GM19023 (cell line): ENCODE measurements around the gene HMCN1.

Experiments
- ATAC-seq: cut with Tn5 transposase; IDR thresholded peaks from one replicate; pipeline ENCODE4 v1.9.1; 2021; ENCODE audit warnings: mild to moderate bottlenecking, moderate library complexity; ENCODE audit not compliant: unreplicated experiment

HMCN1 gene

DNA sequence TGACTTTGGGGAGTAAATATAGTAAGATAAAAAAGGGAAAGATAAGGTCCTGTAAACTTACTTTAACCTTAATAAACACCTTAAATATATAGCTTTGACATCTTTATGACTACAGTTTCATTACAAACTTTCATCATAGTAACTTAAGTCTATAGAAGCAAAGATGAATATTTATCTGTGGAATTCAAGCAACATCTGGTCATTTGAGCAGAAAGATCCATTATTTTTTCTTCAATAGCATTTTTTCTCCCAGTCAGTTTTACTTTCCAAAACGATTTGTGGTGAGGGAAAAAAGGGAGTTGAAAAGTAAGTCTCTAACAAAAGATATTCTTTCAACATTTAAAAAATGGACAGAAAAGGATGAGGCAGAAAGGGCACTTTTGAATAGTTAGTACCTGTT, 69.0 kb downstream of the HMCN1 start:
- no peak for ATAC-seq

DNA sequence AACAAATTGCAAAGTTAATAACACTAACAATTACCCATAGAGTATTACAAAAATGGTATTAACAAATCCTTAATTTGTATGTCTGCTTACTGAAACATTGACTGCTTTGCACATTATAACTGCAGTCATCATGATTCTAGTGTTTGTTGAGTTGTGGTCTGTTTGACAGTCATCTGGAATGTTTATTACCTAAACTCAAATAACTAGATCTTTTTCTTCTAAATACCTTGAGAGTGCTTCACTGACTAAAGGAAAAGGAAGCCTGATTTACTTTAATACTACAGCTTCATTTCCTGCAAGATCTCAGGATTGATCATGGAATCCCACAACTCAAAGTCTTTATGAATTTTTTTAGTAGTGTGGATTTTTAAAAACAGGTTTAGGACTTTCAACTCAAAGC, 70.0 kb downstream of the HMCN1 start:
- ATAC-seq = no peak

DNA sequence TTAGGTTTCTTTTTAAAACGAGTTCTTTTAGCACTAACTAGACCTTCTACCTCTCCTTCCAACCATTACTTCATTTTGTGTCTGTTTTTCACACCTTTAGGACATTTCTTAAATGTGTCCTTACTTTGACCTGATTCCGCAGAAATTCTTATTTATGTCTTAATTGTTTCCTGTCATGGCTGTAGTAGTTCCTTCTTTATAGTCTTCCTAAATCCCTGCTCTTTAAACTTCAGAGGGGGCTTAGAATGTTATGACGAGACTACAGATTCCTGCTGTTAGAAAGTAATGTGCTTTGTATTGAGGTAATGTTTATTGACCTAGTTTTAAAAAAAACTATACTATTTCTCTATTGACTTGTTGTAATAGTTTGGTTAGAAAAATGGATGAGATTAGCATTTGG, 70.4 kb downstream of the HMCN1 start:
- no peak for ATAC-seq

DNA sequence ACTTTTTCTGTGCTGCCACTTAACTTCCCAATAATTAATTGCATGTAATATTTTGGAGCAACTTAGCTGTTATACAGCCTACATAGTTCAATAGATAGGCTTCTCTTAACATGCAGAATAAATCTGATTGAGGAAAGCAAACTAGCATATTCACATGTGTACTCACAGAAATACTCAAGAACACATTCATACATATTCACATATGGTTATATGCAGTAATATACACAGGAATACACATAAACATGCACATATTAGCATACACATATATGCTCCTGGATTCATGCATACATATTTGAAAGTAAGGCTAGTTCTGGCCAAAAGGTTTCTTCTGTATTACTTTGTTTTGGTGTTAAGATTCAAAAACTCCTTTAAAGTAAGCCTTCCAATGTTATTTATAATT, 73.1 kb downstream of the HMCN1 start:
- no peak for ATAC-seq

DNA sequence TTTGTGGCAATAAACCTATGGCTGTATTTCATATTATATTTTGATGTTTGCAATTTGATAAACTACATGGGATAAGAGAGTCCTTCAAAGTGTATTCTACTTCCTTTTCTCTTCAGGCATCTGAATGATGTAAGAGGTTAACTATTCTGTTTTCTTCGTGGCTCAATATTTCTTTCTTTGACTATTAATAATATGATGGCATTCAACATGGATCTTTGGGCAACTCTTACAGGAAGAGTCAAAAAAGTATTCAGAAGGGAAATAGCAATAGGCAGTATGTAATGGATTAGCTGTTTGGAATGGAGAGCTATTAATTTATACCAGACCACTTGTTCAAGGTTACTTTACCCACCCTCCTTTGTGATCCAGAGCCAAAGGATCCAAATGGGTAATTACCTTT, 74.4 kb downstream of the HMCN1 start:
- no peak for ATAC-seq

DNA sequence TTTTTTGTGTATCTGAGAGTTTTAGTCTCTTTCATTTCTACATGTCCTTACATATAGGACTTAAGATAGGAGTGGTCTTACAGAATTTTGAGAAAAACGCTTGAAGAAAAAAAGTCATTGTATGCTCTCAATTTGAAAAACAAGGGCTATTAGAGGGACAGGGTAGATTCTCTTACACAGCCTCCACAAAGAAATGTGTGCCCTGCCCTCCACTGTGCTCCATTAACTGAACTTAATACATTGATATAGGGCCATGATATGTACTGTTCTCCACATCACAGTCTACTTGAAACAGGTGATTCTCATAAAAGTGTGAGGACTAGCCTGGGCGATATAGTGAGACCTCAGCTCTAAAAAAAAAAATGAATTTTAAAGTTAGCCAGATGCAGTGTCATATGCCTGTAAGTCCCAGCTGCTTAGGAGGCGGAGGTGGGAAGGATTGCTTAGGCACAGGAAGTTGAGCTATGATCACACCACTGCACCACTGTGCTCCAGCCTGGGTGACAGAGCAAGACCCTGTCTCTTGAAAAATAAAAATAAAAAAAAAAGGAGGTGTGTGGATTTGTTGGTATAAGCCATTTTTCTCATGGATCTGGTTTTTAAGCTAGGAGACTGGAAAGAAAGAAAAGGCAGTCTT, 77.0 kb downstream of the HMCN1 start:
- no peak for ATAC-seq

DNA sequence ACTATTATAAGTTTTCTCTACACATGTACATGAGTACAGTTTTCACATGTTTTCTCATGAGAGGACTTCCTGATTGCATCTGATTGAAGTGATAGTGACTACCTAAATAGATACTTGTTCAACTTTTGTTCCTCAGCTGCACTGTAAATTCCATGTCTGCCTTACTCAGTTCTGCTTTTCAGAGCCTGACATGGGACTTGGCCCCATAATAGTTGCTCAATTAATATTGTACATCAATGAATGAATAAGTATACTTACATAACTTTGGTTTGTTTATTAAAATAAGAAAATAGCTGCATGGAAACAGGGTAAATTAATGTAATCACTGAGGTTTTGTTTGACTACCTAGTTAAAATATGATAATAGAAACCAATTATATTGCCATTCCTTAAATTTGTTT, 78.7 kb downstream of the HMCN1 start:
- no peak for ATAC-seq

DNA sequence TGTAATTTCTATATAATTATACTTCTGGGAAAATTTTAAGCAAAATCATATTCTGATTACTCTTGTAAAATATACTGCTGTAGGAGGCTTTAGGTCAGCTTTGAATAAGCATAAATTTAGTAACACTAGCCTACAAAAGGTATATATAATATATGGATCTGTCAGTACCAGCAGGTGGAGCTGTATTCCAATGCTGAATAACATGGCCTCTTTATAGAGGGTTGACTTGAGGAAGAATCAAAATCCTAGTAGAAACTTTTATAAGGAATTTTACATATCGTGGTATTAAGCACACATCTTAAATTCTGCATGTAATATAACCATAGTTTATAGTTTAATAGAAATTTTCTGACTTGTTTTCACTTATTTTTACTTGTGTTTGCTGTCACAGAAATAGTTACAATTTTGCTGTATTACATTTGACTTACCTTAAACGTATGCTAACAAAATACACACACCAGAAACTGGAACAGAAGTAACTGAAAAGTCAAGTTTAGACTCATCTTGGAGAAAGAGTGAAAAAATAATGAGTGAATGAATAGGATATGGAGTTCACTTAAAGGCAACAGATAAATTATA, 79.3 kb downstream of the HMCN1 start:
- ATAC-seq = no peak

DNA sequence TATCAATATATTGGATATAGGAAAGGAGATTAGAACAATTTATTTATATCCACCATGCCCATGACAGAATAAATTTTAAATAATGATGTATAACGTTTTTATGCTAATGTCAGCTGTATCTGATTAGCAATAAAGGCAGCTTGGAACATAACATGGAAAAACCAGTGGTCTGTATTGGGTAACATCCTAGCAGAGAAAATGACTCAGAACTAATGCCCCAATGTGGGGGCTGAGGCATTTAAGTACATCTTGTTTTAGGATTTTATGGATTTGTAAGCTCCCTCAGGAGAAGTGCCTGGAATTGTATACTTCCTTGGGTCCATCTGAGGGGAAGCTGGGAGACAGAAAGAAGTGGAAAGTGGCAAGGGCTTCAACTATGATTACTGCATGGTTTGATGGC, 82.3 kb downstream of the HMCN1 start:
- no peak for ATAC-seq

DNA sequence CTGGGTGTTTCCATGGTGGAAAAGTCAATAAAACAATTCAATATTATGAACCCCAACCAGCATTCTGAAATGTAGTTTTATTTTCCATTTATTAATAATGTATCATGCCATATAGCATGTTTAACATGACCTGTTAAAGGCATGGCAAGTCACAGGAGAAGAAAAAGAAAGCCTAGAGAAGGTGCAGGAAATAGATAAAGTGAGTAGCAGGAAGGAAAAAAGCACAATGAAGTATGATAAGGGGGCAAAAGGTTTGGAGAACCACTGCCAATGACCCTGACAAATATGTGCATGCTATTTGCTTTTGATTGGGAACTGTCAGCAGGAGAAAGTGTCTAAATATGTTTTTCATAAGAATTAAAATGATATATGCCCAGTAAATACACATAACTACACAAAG, 85.6 kb downstream of the HMCN1 start:
- ATAC-seq = no peak

DNA sequence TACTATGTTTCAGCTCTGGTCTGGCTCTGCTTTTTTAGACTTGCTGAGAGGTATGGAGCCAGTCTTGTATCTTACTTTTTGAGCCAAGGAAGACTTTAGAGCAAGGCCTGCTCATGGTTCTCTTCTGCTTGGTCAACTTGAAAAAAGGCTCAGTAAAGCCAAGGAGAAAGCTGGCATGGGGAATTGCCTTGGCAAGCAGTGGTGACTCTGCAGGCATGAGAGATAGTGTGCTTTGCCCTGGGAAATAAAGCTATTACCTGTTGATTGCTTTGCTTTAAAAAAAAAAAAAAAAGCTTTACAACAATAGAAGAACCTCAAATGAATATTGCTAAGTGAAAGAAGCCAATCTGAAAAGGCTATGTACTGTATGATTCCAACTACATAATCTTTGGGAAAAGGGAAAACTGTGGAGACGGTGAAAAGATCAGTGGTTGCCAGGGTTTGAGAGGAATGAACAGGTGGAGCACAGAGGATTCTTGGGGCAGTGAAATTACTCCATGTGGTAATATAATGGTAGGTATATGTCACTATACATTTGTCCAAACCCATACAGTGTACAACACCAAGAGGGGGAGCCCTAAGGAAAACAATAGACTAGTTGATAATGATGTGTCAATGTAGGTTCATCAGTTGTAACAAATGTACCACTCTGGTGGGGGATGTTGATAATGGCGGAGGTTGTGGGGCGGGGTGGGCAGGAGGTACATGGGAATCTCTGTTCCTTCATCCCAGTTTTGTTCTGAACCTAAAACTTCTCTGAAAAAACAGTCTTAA, 87.6 kb downstream of the HMCN1 start:
- ATAC-seq = no peak

DNA sequence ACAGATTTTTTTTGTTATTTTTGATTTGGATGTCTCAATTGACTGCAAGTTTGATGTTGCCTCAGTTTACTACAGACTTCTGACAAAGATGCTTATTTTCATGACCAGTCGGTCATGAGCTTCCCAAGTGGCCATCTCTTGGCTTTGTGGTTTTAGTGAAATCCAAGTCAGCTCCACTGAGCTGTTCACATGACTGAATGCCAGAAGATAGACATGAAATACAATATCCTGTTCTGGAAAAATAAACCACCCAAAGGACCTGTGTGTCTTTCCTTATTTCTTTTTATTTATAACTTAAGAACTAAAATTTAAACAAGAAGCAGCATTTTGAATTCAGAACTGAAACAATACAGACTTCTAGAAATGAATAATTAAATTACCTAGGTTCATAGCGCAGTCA, 89.3 kb downstream of the HMCN1 start:
- ATAC-seq = no peak

DNA sequence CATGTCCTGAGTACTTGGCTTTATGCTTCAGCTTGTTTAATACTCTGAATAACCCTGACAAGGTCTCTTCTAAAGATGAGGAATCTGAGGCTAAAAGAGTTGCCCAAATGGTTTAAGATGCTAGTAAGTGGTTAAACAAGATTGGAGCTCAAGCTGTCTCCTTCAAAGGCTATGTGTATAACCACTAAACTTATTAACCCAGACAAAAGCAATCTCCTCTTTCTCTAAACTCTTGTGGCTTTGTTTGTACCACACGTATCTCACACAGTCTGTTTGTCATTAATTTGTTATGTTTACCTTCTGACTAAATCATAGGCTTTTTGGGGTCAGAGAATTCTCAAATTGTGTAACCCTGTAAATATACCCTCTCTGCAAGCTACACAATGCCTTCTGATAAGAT, 89.9 kb downstream of the HMCN1 start:
- no peak for ATAC-seq

DNA sequence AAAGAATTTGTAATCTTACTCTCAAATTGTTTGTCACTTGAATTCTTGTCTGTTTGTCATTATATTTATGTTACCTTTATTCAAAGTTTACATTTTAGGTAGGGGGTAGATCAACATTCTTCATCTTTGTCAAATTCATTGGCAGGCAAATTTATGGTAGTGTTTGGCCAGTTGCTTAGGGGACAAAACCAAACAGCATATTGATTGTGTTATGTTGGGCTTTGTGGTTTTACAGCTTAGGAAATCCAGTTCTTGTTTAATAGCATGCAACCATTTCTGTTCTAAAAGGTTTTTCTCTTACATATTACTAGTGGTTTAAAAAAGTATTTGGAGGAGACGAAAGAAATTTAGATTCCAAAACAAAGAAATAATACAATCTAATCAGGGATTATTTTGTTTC, 91.4 kb downstream of the HMCN1 start:
- ATAC-seq = no peak

DNA sequence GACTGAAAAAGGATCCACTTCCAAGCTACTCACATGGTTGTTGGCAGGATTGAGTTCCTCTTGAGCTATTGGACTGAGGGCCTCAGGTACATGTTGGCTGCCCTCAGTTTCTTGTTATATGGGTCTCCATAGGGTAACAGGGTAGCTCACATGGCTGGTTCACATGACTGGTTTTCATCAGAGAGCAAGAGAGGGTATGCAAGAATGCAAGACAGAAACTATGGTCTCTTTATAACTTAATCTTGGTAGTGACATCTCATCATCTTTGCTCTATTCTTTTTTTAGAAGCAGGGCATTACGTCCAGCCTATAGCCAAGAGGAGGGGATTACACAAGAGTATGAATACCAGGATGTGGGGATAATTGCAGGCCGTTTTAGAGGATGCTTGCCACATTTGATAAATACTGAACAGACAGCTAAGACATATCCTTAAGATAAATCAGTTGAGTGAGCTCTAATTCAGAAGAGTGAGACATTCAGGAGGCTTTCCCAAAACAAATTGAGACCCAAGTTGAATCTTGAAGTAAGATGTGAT, 100.2 kb downstream of the HMCN1 start:
- no peak for ATAC-seq

DNA sequence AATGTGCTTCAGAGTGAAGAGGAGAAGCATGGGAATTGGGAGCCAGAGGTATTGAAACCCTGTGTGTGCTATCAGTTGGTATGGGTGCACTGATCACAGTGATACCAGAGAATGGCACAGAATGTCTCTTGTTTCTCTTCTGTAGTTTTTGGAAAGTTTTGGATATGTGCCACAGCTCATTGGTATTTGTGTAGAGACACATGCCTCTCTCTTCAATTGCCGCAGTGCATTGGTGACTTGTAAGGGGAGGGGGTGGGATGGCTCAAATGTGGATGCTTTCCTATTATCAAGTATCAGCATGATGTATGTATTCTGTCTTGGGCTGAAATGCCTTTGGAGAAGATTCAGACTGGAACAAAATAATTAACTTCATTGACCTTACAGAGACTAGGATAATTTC, 101.0 kb downstream of the HMCN1 start:
- ATAC-seq = no peak

DNA sequence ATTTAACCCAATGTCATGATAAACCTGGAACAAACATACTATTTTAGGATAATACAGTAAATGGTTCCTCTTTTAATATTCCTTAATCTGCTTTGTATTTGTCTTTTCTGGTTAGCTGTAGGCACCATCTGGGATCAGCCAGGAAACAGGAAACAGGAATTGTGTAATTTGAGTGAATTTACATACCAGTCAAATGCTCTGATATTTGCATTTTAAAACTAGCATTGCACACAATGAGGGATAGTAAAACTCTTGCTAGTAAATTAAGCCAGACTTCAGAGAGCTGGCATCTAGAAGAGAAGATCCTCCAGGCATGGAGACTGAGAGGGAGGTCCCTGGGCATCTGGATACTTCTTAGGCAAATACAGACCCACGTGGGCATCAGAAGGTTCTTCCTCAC, 103.5 kb downstream of the HMCN1 start:
- ATAC-seq = no peak

DNA sequence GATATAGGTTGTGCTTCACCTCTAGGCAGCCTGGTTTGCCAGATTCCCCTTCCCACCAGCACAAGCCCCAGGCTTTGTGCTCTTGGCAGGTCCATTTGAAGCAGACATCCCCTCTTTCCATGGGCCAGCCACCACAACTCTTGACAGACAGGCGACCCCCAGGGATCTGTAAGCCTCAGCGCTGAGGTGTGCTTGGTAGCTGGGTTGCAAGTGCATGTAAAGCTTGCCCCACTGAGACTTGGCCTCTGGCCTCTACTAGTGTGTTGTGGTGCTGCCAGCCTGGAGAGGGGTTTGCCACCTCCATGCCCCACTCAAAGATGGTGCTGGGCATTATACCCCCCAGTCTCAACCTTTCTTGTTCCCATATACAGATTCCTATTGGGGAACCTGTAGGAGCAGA, 103.9 kb downstream of the HMCN1 start:
- no peak for ATAC-seq

DNA sequence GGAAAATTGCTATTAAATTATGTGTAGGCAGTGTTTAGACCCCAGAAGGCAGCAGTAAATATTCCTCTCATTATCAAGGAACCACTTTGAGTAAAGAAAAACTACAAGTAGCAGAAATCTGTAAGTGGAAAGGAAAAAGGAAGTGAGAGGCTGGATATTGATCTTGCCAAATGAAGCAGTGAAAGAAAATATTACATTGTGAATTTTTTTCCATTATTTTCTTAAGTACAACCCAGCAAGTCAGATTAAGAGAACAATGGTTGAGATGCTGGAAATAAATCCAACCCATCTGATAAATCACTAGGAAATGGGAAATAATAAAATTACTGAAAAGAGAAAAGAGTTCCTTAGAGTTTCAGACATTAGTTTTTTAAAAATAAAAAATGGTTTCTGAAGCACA, 106.7 kb downstream of the HMCN1 start:
- no peak for ATAC-seq

DNA sequence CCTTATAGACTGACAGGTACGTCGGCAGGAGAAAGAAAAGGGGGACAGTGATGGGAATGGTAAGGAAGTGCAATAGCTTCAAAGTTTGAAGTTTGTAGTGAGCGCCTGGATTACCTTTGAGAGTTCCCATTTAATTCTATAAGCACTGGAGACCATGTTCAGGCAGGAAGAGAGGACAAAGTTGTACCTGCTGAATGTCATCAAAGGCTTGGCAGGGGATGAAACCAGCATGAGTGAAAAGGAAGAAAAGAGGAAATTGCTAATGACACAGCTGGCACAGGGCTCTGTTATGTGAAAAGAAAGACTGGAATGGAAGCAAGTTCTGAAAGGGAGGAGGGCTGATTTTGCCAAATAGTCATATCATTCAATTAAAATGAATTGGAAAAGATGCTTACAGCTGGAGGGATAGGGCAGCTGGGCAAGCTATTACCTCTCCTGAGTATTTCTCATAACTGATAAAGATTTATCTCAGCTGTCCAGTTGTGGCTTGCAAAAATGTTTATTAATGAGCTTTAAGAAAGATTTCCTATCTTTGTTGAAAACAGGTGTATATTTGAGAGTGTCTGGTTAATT, 109.2 kb downstream of the HMCN1 start:
- ATAC-seq = no peak

DNA sequence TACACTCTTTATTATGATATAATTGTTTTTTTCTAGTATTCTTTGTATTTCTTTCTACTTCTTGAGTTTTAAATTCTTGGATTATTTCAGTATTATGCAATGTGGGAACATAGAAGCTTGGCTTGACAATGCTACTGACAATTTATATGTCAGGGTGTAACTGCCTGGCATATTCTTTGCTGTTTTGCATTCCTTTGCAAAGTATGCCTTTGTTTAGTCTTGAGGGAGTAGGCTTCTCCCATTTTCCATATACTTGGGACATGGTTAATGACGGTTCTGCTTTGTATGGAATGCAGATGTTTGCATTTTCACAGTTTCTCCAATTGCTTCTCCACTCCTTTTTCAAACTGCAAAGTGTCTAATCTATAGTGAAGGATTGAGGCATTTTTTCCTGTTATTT, 109.8 kb downstream of the HMCN1 start:
- ATAC-seq = no peak
